NB4 (cell line): Measurements from ENCODE around the gene TSNAX.
"Not testable (repeated sequence)": the region's sequence is repeated elsewhere in the genome, so short reads cannot be mapped to it uniquely, and the experiment has no call there.

Experiments used
- MYC ChIP-seq: IDR thresholded peaks from 2 replicates; pipeline ENCODE4 v1.6.1; 2011; ENCODE audit warnings: low read depth, low read length
- POLR2A ChIP-seq: IDR thresholded peaks from 2 replicates; pipeline ENCODE4 v1.6.1; 2011; ENCODE audit warnings: mild to moderate bottlenecking; ENCODE audit not compliant: insufficient read length; ENCODE audit errors: extremely low read depth
- TF ChIP-seq, protein P1 (sequence below): IDR thresholded peaks from one replicate; pipeline ENCODE4 v1.5.1; 2012; ENCODE audit warnings: low read depth, low read length
- TF ChIP-seq, protein P2 (sequence below): IDR thresholded peaks from 2 replicates; pipeline ENCODE4 v1.6.1; 2011; ENCODE audit warnings: low read depth, low read length

DNA sequence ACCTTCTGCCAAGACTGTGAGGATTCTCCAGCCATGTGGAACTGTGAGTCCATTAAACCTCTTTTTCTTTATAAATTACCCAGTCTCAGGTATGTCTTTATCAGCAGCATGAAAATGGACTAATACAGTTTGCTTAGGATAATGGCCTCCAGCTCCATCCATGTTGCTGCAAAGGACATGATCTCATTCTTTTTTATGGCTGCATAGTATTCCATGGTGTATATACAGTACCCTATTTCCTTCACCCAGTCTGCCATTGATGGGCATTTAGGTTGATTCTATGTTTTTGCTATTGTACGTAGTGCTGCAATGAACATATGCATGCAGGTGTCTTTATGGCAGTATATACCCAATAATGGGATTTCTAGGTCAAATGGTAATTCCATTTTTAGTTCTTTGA lies 25.3 kb upstream of the TSNAX start:
- TF ChIP-seq POLR2A, MYC: not testable (repeated sequence)
- TF ChIP-seq, protein P1, sequence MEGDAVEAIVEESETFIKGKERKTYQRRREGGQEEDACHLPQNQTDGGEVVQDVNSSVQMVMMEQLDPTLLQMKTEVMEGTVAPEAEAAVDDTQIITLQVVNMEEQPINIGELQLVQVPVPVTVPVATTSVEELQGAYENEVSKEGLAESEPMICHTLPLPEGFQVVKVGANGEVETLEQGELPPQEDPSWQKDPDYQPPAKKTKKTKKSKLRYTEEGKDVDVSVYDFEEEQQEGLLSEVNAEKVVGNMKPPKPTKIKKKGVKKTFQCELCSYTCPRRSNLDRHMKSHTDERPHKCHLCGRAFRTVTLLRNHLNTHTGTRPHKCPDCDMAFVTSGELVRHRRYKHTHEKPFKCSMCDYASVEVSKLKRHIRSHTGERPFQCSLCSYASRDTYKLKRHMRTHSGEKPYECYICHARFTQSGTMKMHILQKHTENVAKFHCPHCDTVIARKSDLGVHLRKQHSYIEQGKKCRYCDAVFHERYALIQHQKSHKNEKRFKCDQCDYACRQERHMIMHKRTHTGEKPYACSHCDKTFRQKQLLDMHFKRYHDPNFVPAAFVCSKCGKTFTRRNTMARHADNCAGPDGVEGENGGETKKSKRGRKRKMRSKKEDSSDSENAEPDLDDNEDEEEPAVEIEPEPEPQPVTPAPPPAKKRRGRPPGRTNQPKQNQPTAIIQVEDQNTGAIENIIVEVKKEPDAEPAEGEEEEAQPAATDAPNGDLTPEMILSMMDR, result not testable (repeated sequence)
- TF ChIP-seq, protein P2, sequence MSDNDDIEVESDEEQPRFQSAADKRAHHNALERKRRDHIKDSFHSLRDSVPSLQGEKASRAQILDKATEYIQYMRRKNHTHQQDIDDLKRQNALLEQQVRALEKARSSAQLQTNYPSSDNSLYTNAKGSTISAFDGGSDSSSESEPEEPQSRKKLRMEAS, result not testable (repeated sequence)
